Cerebellar cortex (tissue), 1 donor: ENCODE data around the gene SCUBE1.

ENCODE experiments used
- DNase-seq: peaks from one replicate; pipeline ENCODE4 v3.0.0-alpha.2; 2015; ENCODE audit warnings: low spot score

Gene SCUBE1

DNA sequence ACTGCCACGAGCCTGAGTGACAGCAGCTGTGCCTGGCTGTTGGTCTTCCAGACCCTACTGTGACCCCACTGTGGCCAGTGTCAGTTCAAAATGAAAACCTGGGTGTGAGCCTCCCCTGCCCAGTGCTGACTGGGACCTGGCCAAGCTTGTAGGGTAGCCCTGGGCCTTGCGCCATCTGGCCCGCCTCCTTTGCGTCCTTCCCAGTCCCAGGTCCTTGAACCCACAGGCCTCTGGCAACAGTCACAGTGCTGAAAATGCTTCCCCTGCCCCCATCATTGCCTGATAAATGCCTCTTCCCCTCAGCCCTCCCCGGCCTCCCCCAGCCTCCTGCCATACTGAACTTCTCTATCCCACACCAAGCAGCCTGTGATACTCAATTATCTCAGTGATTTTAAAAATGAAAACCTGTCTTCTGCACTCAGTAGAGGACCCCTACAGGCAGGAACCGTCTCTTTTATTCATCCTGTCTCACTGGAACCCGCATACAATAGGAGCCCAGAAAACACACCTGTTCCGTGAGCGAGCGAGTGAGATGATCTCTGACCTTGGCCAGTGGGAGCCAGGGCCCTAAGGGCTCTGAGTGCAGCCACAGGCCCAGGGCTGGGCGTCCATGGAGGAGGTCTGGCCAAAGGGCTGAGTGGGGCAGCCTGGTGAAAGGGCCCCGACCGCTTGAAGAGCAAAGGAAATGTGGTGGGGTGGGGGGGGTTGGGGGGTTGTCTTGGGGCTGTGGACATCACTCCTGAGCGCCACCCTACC lies 106.6 kb downstream of the SCUBE1 start:
- peak; percentile 89 for DNase-seq

DNA sequence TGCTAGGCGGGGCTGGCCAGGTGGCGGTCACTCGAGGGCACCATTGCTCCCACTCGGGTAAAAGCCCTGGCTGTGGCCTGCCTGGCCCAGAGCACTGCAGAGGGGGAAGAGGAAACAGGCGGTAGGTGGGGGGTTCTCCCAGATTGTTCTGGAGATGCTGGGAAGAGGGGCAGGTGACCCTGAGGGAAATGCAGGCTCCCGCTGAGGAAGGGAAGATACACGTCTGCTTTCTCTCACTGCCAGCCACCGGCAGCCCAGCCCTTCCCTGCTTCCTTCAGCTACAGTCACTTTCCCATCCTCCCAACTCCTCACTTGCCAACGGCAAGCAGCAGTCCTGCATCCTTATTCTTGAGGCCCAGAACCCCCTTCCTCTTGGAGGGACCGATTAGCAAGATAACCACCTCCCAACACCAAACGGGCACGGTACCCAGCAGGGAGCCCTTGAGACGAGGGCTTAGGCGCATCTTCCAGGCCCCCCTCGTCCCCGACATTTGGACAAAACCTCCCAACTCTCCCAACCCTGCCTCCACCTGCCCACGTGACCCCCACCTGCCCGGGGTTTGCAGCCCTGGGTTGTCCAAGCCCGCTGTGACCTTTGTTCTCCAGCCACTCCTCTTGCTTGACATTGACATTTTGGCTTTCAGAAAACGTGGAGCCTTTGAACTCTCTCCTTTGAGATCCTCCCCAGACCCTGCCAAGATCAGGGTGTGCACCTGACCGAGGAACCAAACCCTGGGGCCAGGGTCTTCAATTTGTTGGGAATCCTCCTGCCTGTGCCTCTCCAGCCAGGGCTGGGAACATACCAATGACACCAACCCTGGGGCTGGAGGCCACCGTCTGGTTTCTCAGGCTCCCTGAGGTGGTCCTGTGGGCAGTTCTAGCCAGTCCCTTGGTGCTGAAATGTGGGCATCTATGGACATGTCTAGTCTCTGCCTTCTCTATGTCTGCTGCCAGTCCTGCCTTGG lies 107.4 kb downstream of the SCUBE1 start:
- DNase-seq: peak; percentile 13

DNA sequence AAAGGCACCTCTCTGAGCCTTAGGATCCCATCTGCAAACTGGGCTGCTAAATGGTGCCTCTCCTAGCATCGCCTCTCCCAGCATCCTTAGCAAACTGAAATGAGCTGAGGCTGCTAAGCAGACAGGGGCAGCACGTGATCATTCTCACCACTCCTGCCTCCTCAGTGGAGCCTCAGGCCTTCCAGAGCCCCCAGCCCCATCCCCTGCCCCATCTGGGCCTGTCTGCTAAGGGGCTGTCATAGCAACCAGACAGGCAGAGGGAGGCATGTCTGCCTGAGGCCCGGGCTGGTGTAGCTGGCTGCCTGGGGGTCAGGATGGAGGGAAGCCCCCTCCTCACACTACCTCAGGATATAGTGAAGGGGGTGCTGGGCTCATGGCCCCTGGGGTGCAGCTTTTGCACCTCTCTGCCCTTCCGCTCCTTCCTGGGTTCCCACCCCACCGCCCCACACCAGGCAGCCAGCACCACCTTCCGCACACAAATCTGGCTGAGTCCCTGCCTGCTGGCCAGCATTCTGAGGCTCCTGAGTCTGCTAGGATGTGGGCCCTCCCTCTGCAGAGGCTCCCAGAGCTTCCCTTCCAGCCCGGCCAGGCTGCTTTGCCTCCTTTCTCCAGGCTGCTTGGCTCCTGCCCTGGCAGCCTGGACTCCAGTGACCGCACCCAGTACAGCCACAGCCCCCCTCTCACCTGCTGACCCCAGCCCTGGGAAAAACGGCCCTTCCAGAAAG lies 108.7 kb downstream of the SCUBE1 start:
- DNase-seq: no peak

DNA sequence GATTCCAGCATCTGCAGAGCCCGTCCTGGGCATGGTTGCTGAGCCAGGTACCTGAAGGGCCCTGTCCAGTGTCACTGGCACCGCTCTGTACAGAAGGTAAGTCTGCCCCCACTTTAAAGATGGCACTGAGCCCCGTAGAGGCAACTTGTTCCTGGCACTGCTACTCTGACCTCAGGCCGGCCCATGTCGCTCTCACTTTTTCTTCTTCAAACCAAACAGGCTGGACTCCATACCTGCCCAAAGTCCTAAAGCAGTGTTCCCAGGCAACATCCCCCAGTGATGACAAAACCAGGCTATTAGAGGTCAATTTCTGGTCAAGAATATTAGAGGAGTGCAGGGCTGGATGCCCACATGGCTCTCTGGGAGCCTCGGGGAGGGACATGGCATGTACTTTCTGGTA lies 109.6 kb downstream of the SCUBE1 start:
- no peak for DNase-seq

DNA sequence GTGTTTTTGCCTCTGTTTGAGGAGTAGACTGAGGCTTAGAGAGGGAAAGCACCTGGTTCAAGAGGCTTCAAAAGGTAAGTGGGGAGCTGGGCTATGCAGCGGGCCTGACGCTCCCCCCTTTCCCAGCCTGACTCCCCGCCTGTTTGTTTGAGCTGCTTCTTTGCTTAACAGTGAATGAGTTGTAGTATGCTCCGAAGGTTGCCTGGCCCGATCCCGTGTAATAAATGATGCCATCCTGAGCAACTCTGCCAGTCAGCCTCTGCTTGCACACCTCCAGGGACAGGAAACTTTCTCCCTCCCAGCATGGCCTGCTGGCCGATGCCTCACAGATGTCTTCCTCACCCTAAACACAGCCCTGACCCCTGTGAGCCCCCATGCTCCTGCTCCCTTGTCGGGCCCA lies 110.7 kb downstream of the SCUBE1 start:
- no peak for DNase-seq

DNA sequence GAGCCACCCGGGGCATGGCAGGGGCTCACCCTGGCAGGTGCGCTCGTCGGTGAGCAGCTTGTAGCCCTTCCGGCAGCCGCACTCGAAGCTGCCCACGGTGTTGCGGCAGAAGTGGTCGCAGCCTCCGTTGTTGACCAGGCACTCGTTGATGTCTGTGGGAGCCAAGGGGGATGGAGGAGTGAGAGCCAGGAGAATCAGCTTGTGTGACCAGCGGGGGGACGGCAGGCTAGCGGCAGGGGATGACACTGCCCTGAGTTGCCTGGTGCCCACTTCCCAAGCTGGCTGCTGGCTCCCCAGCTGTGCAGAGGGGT lies 111.5 kb downstream of the SCUBE1 start:
- no peak for DNase-seq

DNA sequence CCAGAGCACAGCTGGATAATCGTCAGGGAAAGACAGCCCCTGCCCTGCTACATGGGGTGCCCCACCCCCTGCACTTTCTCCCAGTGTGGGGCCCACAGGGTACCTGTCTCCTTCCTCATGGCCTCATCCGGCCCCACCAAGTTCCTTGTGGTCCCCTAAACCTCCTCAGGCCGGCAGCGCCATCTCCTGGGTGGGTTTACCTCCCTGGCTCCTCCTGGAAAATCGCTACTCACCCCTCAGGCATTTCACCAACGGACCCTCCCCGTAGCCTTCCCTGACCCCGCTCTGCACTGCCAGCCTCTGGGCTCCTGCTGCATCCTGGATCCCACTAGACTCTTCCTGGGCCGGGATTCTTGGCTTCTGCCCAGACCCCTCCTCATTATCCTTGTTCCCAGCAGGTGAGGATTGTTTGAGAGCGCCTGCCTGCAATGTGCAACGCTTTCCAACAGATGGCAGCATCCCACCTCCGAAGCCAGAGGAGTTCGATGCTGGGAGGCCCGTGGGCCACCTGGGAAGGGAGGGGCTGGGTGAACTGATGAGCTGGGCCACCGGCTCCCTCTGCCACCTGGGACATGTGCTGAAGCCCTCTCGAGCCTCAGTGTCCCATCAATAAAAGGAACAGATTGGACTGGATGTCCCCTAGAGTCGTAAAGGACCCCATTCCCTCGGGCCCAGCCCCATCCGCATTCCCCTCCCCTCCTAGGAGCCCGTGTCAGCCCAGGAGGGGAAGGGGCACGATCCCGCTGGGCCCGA lies 112.0 kb downstream of the SCUBE1 start:
- DNase-seq: peak; percentile 70

DNA sequence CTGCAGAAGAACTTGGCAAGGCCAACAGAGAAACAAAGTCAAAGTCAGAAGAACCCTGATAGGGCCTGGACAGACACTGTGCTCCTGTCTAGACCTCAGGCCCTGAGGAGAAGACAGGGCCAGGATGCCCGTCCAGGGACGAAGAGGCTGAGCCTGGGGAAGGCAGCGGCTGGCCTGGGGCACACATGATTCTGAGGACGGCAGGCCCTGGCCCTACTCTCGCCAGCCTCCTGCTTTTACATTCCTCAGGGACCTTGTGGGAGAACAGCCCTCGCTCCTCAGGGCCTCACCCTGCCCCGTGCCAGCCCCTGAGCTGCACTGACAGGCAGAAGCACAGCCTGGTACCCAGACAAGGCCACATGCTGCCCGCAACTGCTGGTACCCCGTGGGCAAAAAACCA lies 112.6 kb downstream of the SCUBE1 start:
- DNase-seq: no peak

DNA sequence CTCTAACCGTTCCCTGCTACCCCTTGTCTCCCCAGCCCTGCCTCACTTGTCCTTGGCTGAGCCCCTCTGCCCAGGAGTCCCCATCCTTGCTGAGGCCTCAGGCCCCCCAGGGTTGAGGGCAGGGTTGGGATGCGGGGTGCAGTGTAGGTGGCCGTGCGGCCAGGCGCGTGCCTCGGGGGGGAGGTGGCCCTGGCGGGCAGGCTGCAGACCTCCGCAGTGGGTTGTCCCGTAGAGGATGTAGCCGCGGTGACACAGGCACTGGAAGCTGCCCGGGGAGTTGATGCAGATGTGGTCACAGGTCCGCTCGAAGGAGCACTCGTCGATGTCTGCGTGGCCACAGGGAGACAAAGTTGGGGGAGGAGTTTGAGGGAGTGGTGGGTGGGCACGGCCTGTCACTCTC lies 114.3 kb downstream of the SCUBE1 start:
- DNase-seq: no peak

DNA sequence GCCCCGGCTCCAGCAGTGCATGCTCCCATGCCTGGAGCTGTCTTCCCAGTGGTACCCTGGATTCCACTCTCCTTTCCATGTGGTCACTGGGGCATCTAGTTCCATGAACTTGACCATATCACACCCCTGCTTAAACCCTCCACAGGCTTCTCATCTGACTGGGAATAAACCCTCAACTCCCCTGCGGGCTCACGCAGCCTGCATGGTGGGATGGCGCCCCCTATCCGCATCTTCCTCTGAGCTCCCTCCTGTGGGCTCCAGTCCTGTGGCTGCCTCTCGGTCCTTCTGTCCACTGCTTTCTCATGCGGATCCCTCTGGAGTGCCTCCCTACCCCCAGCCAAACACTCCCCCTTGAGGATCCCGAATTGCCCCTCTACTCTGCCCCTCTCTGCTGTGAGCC lies 114.8 kb downstream of the SCUBE1 start:
- DNase-seq: peak; percentile 41

DNA sequence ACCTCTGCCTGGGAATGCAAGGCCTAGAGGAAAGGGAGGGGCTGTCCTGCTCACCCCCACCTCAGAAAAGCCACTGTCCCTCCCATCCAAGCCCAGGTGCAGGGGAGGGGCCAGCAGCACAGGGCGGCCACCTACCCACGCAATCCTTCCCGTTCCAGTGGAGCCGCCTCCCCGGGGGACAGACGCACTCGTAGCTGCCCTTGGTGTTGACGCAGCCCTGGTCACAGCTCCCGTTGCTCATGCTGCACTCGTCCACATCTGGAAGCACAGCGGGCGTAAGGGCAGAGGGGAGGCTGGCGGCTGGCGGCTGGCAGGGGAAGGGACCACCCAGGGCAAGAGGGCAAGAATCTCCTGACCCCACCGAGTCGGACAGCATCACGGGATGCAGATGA lies 115.9 kb downstream of the SCUBE1 start:
- no peak for DNase-seq

DNA sequence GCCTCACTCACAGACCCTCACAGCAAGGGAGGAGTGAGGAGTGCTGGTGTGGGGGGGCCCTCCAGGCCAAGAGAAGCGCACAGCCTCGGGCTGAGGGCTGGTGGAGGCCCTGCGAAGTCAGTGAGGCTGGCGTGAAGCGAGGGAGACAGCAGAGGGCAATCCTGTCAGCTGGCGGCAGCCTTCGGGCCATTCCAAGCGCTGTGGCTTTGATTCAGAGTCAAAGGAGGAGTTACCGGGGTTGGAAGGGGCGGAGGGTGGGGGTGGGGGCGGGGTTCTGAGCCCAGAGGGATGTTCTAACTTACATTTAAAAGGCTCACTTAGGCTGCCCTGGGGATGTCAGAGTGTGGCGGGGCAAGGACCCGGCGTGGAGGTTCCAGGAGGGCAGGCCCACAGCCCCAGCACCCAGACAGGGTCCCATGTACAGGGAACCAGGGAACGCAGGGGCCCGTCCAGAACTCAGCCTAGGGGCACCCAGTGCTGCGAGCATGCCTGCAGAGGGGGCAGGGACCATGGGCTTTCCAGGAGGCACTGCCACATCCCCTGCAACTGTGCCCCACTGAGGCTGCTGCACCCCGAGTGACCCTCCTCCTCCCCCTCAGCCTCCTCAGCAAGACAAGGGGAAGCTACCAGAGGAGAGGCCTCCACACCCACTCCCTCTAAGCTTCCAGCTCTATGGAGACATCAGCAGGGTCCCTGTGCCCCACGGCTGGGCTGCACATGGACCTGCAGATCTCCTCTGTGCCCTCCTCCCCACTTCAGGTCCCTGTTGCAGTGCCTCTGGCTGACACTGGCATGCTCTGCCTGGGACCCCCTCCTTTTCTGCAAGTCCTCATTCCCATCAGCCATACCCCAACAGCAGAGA lies 116.6 kb downstream of the SCUBE1 start:
- DNase-seq: no peak

DNA sequence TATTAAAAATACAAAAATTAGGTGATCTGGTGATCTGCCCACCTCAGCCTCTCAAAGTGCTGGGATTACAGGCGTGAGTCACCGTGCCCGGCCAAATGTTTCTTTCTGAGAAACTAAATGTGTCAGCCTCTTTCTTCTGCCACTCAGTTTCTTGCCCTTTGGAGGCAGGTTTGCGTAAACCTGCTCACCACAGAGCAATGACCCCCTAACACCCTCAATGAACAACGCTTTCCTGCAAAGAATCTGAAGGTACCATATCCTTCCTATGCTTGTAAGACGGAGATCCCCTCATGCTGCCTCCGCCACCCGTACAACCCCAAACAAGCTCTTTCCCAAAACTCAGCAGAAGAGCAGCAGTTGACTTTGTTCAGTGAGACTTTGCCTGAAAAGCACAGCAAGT lies 117.6 kb downstream of the SCUBE1 start:
- no peak for DNase-seq

DNA sequence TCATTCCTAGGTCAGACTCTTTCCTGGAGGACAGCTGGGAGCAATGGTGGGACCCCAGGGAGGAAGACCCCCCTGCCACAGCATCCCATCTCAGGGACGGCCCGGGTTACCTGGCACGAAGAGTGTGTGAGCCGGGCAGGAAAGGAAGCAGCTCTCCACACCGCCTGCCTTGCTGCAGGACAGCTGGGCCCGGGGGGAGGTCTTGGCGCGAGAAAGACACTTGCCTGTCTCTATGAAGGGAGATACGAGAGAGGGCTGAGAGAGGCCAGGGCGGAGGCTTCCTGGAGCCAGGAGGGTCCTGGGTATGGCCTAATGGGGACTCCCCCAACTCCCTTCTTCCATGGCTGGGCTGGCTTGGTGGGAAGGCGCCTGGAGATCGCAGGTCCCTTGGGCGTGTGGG lies 120.2 kb downstream of the SCUBE1 start:
- peak; percentile 54 for DNase-seq

DNA sequence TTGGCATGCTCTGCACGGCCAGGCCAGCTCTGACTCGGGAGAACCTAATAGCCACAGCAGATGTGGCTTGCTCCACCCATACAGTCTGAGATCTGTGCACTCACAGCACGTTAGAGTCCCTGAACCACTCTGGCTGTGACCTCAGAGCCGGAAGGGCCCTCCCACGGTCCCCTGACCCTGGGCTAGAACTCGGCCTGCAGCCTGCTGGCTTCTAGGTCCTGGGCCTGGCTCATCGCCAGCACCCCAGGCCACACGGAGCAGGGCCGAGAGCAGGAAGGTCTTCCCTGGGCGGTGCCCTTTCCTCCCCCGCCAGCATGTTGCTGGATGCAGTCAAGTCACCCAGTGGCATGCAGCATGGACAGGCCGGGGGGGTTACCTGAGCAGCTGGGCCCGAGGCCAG lies 120.9 kb downstream of the SCUBE1 start:
- no peak for DNase-seq

DNA sequence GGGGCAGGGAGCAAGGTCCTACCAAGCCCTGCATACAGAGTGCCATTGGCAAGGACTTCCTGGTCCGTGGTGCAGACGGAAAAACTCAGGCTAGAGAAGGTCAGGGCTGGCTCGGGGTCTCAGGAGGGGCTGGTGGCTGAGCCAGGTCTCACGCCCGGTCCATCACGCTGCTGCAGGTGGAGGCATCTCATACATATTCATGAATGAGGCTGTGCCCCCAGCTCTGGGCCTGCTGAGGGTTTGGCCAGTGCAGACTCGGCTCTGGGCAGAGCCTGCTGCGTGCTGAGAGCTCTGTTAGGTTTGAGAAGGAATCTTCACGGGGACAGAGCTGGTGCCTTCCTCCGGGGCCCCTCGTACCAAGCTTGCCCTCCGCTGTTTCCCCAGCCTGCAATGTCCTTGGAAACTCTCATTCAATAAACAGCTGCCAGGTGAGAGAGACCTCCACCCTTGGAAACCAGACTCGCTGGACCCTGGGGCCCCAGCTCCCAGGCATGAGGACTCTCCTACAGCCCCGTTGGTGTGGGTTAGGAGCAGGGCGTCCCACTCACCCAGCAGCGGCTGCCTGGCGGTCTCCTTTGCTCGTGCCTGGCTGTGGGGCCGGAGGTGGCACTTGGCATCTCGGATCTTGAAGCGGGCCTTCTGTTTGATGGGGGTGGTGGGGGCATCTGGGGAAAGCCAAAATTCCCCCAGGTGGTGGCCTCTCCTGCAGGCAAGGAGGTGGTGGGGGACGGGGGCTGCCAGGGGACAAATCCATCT lies 122.4 kb downstream of the SCUBE1 start:
- no peak for DNase-seq

DNA sequence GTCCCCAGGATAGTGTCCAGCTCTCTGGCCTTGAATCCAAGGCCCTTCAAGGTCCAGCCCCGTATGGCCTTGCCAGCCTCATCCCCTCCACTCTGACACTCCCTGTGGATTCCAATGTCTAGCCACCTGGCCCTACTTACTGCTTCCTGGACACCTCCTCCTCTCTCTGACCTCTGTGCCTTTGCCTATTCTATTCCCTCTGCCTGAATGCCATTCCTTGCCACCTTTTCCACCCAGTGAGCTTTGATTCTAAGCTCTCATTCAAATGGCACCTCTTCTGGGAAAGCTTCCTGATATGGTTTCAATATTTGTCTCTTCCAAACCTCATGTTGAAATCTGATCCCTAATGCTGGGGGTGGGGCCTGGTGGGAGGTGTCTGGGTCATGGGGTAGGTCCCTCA lies 124.4 kb downstream of the SCUBE1 start:
- DNase-seq: no peak

DNA sequence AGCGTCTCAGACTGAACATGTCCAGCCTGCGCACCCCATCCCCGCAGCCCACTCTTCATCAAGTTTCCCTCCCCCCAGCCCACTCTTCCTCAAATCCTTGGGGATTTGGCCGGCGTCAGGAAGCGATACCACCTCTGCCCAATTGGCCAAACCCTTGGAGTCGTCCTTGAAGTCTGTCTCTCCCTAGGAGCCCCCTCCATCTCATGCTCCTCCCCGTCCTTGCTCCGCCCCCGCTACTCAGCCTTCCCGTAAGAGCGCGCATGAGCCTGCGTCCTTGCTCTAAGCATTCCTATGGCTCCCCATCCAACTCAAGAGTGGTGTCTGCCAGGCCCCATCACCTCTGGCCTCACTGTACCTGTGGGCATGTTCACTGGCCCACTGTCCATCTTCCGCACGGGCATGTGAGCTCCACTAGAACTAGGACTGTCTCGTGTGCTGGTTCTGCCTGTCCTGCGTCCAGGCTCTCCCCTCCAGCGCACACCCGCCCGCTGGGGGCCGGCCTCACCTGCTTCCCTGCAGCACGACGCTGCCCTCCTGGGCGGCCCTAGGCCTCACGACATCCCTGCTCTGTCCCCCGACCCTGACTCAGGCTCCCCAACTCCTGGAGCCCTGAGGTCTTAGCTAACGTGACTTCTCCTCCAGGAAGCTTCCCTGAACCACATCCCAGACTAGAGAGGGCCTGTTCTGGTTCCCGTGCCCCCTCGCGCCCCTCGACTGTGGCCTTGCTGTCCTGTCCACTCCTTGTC lies 125.7 kb downstream of the SCUBE1 start:
- no peak for DNase-seq

DNA sequence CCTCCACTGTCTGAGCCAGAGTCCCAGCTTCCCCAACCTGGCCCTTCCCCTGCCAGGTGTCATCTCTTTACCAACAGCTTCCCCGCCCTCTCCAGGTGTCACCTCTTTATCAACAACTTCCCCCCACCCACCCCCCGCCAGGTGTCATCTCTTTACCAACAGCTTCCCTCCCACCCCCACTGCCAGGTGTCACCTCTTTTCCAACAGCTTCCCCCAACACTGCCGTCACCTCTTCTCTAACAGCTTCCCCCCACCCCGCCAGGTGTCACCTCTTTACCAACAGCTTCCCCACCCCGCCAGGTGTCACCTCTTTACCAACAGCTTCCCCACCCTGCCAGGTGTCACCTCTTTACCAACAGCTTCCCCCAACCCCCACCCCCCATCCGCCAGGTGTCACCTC lies 126.4 kb downstream of the SCUBE1 start:
- no peak for DNase-seq

DNA sequence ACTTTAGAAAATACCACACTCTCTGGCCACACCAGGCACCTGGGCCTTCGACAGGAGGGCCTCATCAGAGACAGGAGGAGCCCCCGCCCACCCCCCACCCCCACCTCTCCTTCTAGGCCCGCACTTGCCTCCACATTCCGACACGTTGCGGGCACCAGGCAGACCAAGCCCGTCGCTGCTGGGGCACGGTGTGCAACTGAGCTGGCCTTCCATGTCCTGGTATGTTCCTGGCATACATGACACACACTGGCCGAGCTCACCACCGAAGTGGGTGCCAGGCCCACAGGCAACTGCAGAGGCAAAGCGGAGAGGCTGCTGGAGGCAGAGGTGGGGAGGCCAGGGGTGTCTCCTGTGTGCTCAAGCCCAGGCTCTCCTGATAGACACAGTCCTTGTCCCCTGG lies 129.2 kb downstream of the SCUBE1 start:
- DNase-seq: no peak
